Lower leg skin (tissue), 4 donors: ENCODE data around the gene RIMBP3B. TPM values are rescaled to one million over a fixed set of nuclear protein-coding genes. Genes with fewer than 3 reads are reported as not detected.
"Not testable (repeated sequence)": the region's sequence is repeated elsewhere in the genome, so short reads cannot be mapped to it uniquely, and the experiment has no call there.

ENCODE experiments used
- DNase-seq, 2 donors: peaks; one replicate each; pipeline ENCODE4 v3.0.0-alpha.2; 2019; ENCODE audit warnings: low spot score in 2 of 2
- H3K4me3 ChIP-seq: fragments of 200-600 bp; sonication (generic); 2 replicates; pipeline ENCODE4 v1.5.1; 2017; ENCODE audit warnings: mild to moderate bottlenecking, low read depth; ENCODE audit not compliant: poor library complexity, severe bottlenecking
- WGBS, 2 donors: methylation state at CpG; one replicate each; pipeline ENCODE4 v1.1.5; 2018; 5-methylcytosine and 5-hydroxymethylcytosine counted together
- intact Hi-C: fragments of 100-400 bp; cut with DNase I; formaldehyde crosslinking; loops from one replicate; pipeline ENCODE4 v1.15.0; 2023; ENCODE audit warnings: low total_unique reads
- total RNA-seq, 4 donors: library from RNA; depleted of rRNA; stranded (reverse); fragments of >200 nt; gene quantifications; one replicate each; pipeline ENCODE4 v1.1.0, GENCODE V29; 2016

RIMBP3B gene
- total RNA-seq, 4 donors from 2014 or later = 0.06 TPM; not detected in 3

DNA sequence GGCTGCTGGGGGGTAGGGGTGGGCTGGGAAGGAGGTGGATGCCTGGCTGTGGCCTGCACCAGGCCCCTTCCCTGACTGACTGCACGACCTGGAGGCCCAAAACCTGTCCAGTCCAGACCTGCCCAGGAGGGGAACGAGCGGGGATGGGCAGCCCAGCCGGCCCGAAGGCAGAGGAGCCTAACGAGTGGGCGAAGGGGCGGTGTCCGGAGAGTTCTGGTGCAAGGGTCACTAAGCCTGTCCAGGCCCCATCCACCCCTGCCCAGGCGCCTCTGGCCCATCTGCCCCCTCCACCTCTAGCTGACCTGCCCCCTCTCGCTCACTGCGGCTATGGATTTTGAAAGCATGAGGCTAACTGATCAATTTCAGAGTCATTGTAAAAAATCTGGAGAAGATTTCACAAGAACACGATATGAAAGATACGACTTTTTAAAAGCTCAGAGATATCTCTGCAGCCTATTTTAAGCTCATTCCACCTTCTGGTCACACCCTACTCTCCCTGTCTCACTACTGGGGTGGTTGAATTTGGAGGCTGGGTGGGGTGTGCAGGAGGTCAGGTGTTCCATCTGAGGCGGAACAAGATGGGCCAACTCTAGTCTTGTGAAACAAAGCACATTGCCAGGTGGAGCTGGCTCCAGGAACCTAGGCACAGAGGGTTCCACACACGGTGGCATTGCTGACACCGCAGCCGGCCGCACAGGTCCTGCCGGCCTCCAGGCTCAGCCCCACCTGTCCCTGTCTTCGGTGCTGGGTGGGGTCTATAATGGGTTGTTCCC lies 17.8 kb downstream of the RIMBP3B start:
- intact Hi-C loops, H3K4me3 ChIP-seq, DNase-seq: not testable (repeated sequence)
- no CpG with 5 or more reads among the region's 21 CpGs for WGBS, 2 donors

GRCh38 chr22:21402763-21403314 lies 19.3 kb downstream of the RIMBP3B start:
- intact Hi-C loops, DNase-seq, H3K4me3 ChIP-seq: not testable (repeated sequence)
- WGBS, 2 donors = 81 to 89% methylated on average over 1 to 2 of the region's 5 CpGs

GRCh38 chr22:21407139-21407538 lies 23.6 kb downstream of the RIMBP3B start:
- intact Hi-C loops, H3K4me3 ChIP-seq, DNase-seq: not testable (repeated sequence)
- WGBS, 2 donors = 80 to 100% methylated on average over 1 of the region's 1 CpG

- DNase-seq, intact Hi-C loops, H3K4me3 ChIP-seq: not testable (repeated sequence)
- no CpG with 5 or more reads among the region's 4 CpGs for WGBS, 2 donors
Observed at GRCh38 chr22:21407792-21408191, 24.2 kb downstream of the RIMBP3B start.

GRCh38 chr22:21416375-21416774 lies 32.8 kb downstream of the RIMBP3B start:
- DNase-seq = peak in 1 of 2 donors; percentile 59
- 23 to 39% methylated on average over 4 to 6 of the region's 25 CpGs for WGBS, 2 donors
- H3K4me3 ChIP-seq, intact Hi-C loops: not testable (repeated sequence)

DNA sequence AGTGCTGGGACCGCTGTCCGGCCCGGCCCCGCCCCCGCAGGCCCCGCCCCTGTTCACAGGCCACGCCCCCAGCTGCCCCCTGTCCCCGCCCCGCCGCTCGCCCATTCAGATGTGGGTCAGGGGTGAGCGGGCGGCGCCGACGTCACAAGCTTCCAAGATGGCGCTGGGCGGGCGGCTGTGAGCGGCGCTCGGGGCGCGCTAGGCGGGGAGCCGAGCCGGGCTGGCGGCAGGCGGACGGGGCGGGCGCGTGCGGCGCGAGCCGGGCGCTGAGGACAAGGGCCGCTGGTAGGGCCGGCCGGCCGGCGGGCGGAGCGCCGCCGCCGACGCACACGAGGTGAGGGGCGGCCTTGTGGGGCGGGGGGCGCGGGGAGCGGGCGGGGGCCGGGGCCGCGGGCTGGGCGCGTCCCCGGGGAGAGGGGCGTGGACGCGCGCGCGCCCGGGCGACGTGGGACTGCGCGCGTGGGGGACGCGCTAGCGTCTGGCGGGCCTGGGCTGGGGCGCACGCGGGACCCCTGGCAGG lies 33.7 kb downstream of the RIMBP3B start, which contains the start of gene HIC2:
Gene HIC2 (plus strand): TSS at position 145 of the 520 bp plus-strand sequence. CDS start 25,461 bp downstream, outside the sequence.
- no CpG with 5 or more reads among the region's 81 CpGs for WGBS, 2 donors
- H3K4me3 ChIP-seq, DNase-seq, intact Hi-C loops: not testable (repeated sequence)

- intact Hi-C loops, H3K4me3 ChIP-seq: not testable (repeated sequence)
- peak; percentile 18 to 71 for DNase-seq
- whole genome bisulfite sequencing, 2 donors = no CpG with 5 or more reads among the region's 33 CpGs
Observed at GRCh38 chr22:21417853-21418252, 34.3 kb downstream of the RIMBP3B start.

GRCh38 chr22:21418974-21419638 lies 35.6 kb downstream of the RIMBP3B start:
- intact Hi-C loops, DNase-seq, H3K4me3 ChIP-seq: not testable (repeated sequence)
- 39 to 41% methylated on average over 5 of the region's 15 CpGs for WGBS, 2 donors

DNA sequence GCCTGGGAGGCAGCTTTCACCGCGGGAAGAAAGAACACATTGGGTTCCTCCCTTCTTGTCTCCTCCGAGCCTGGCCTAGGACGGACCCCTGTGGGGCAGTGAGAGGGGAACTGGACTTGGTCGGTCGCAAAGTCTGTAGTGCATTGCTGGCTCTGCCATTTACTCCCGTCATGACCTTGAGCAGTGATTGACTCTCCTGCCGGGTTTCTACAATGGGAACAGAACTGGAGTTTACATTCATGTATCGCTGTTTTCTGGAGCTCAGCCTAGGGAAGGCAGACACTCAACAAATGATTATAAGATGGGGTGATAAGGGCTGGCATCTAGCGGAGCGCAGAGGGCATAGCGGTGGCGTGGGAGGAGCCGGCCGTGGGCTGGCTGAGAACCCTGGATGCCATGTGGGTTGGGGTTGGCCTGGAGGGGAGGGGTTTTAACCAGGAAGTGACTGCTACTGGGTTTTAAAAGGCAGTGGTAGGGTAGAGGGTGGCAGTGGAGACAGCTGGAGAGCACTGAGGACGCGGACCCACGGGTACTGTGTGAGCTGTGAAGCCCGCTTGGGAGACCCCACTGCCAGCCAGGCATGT lies 36.7 kb downstream of the RIMBP3B start:
- 18% methylated on average over 4 of the region's 19 CpGs; no CpG with 5 or more reads in 1 of the 2 donors for WGBS, 2 donors
- H3K4me3 ChIP-seq, DNase-seq, intact Hi-C loops: not testable (repeated sequence)

DNA sequence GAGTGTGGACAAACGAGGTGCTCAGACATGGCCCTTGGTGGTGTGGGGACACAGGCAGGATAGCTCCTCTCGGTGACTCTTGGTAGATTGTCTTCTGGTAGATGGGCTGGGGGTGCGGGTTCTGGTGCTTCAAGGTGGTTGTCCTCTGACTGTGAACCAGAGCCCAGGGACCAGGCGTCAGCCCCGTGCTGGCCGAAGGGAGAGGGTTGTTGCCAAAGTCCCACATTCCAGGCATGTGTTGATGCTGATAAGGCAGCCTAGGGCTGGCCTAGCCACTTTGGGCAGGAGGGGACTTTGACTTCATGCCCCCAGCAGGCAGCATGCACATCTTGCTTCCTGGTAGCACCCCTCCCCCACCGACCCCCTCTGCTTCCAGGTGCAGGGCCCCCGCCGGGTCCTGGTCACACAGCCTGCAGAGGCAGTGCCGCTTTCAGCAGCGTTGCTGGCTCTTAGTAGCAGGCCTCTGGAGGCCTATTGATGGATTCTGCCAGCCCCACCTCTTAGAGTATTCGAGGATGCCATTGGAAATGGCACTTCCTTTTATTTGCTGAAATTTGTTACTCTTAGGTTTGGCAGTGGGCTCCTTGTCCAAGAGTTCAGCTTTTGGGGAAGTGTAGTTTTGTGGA lies 40.6 kb downstream of the RIMBP3B start:
- DNase-seq, H3K4me3 ChIP-seq, intact Hi-C loops: not testable (repeated sequence)
- no CpG with 5 or more reads among the region's 12 CpGs for WGBS, 2 donors

DNA sequence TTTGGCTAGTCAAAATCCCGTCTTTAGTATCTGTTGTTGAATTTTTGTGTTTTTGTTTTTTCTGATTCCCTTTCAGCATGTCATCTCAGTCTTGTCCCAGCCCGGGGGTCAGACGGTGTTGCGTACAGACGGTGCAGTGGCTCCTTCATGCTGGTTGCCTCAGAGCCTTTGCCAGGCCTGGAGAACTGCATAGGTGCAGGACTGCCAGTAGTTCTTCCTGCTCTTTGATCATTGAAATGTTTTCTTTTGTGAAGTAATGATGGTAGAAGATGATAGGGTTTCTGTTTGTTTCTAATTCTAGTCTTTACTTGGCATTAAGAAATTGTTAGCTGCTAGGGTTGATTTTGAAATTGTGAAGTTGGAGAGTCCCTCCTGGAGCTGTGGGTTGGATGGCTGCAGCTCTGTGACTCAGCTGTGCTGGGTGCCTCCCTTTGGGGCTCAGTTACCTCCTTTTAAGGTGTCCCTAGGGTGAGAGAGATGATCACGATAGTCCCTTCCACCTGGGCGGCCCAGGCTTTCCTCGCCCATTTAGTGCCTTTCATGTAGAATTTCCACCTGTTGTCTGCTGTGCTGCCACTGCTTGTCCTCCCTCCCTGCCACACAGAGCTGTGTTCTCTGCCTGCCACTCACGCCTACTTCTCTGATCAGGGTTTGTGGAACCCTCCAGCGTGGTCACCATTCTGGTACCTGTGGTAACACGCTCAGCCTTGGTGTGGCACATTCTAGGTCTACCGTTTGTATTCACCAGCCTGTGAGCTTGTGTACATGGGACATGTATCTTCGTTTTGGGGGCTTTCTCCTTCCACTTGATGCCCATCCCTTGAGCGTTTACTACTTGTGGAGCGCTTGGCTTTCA lies 51.1 kb downstream of the RIMBP3B start:
- intact Hi-C loops, H3K4me3 ChIP-seq, DNase-seq: not testable (repeated sequence)
- WGBS, 2 donors = no CpG with 5 or more reads among the region's 15 CpGs

GRCh38 chr22:21435998-21436810 lies 52.7 kb downstream of the RIMBP3B start:
- no CpG with 5 or more reads among the region's 12 CpGs for WGBS, 2 donors
- intact Hi-C loops, H3K4me3 ChIP-seq: not testable (repeated sequence)
- DNase-seq = peak; percentile 11 to 84

DNA sequence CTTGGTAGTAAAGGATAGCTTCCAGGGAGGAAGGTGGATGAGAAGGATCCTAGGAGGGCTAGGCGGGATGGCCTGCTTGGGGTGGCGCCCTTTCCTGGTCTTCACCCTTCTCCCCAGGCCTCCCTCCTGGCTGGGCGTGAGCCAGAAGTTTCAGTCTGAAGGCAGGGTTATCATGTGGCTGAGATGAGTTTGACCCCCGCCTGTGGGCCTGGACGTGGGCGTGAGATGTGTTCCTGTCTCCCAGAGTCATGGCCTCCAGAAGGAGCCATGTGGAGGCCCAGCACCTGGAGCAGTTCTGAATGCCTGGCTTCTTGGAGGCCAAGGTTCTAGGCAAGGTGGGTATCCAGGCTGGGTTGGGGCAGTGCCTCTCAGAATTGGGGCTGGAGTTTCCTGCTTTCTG lies 54.5 kb downstream of the RIMBP3B start:
- 94 to 97% methylated on average over 5 to 6 of the region's 6 CpGs for WGBS, 2 donors
- intact Hi-C loops, H3K4me3 ChIP-seq: not testable (repeated sequence)
- DNase-seq = peak in 1 of 2 donors; percentile 52
